HEK293 (cell line): ENCODE data around the gene C22orf39.

Experiments used
- CTCF ChIA-PET: fragments of 350-600 bp; formaldehyde crosslinking; extraction: SDS; loops from one replicate; lab custom pipeline; 2021; ENCODE audit warnings: antibody characterized with exemption; lab: Yijun Ruan, JAX
- POLR2A ChIA-PET: fragments of 300-600 bp; formaldehyde crosslinking; extraction: SDS; loops from one replicate; lab custom pipeline; 2020; ENCODE audit warnings: antibody characterized with exemption, inconsistent platforms; lab: Yijun Ruan, JAX
- H3K27ac ChIP-seq: fragments of 200-500 bp; sonication (Bioruptor generic); 2 replicates; pipeline ENCODE4 v1.5.1; 2014; ENCODE audit warnings: low read depth, low read length, control low read depth, inconsistent platforms; ENCODE audit errors: extremely low read depth
- H3K36me3 ChIP-seq, 2 experiments: fragments of 200-500 bp in 1 of 2; sonication (Bioruptor generic) in 1 of 2; 1 replicate in 1 of 2; 2 replicates in 1 of 2; pipeline ENCODE4 v1.5.1; 2014 to 2017; ENCODE audit warnings: inconsistent platforms in 2 of 2, low read length in 2 of 2; ENCODE audit not compliant: control insufficient read depth in 2 of 2, insufficient read depth in 1 of 2
- H3K4me1 ChIP-seq: fragments of 200-500 bp; sonication (Bioruptor generic); 2 replicates; pipeline ENCODE4 v1.5.1; 2014; ENCODE audit warnings: mild to moderate bottlenecking, low read length, inconsistent platforms; ENCODE audit not compliant: control insufficient read depth, insufficient read depth
- H3K4me3 ChIP-seq: 2 replicates; pipeline ENCODE4 v1.5.1; 2011; ENCODE audit warnings: low read depth, mild to moderate bottlenecking, control low read depth, low read length, moderate library complexity
- H3K9me3 ChIP-seq: fragments of 200-500 bp; sonication (Bioruptor generic); 2 replicates; pipeline ENCODE4 v1.5.1; 2014; ENCODE audit warnings: low read depth, low read length, inconsistent platforms; ENCODE audit not compliant: control insufficient read depth, insufficient read depth
- AEBP2 ChIP-seq: fragments of 450-650 bp; formaldehyde crosslinking; IDR thresholded peaks from 2 replicates; pipeline ENCODE4 v1.5.1; 2016; ENCODE audit warnings: missing biosample characterization, missing genetic modification characterization, borderline replicate concordance
- EGR2 ChIP-seq: fragments of 450-650 bp; formaldehyde crosslinking; IDR thresholded peaks from 2 replicates; pipeline ENCODE4 v1.5.1; 2016; ENCODE audit warnings: low read depth, missing biosample characterization, missing genetic modification characterization
- GFI1B ChIP-seq: fragments of 450-650 bp; formaldehyde crosslinking; IDR thresholded peaks from 2 replicates; pipeline ENCODE4 v1.5.1; 2016; ENCODE audit warnings: missing biosample characterization, missing genetic modification characterization
- GLI4 ChIP-seq: fragments of 450-650 bp; formaldehyde crosslinking; IDR thresholded peaks from 2 replicates; pipeline ENCODE4 v1.5.1; 2016; ENCODE audit warnings: missing biosample characterization, missing genetic modification characterization
- GLIS2 ChIP-seq: fragments of 450-650 bp; formaldehyde crosslinking; IDR thresholded peaks from 2 replicates; pipeline ENCODE4 v1.5.1; 2016; ENCODE audit warnings: missing biosample characterization, missing genetic modification characterization
- KLF10 ChIP-seq: fragments of 450-650 bp; IDR thresholded peaks from 2 replicates; pipeline ENCODE4 v1.5.1; 2018; ENCODE audit warnings: missing biosample characterization, mild to moderate bottlenecking, missing genetic modification characterization
- SCRT1 ChIP-seq: fragments of 450-650 bp; formaldehyde crosslinking; IDR thresholded peaks from 2 replicates; pipeline ENCODE4 v1.5.1; 2016; ENCODE audit warnings: missing biosample characterization, missing genetic modification characterization, borderline replicate concordance
- SP7 ChIP-seq: fragments of 450-650 bp; formaldehyde crosslinking; IDR thresholded peaks from 2 replicates; pipeline ENCODE4 v1.5.1; 2016; ENCODE audit warnings: missing biosample characterization, missing genetic modification characterization
- ZBTB7A ChIP-seq: fragments of 450-650 bp; formaldehyde crosslinking; IDR thresholded peaks from 2 replicates; pipeline ENCODE4 v1.5.1; 2016; ENCODE audit warnings: low read depth, missing biosample characterization, missing genetic modification characterization
- ZNF133 ChIP-seq: fragments of 450-650 bp; formaldehyde crosslinking; IDR thresholded peaks from 2 replicates; pipeline ENCODE4 v1.5.1; 2016; ENCODE audit warnings: missing biosample characterization, missing genetic modification characterization
- ZNF146 ChIP-seq: fragments of 450-650 bp; formaldehyde crosslinking; IDR thresholded peaks from 2 replicates; pipeline ENCODE4 v1.5.1; 2016; ENCODE audit warnings: missing biosample characterization, missing genetic modification characterization
- ZNF155 ChIP-seq: fragments of 450-650 bp; formaldehyde crosslinking; IDR thresholded peaks from 2 replicates; pipeline ENCODE4 v1.5.1; 2016; ENCODE audit warnings: missing biosample characterization, missing genetic modification characterization
- ZNF341 ChIP-seq: fragments of 450-650 bp; formaldehyde crosslinking; IDR thresholded peaks from 2 replicates; pipeline ENCODE4; 2016; ENCODE audit warnings: low read depth, missing biosample characterization, missing genetic modification characterization
- ZNF354C ChIP-seq: fragments of 450-650 bp; formaldehyde crosslinking; IDR thresholded peaks from 2 replicates; pipeline ENCODE4 v1.5.1; 2016; ENCODE audit warnings: missing biosample characterization, missing genetic modification characterization, low read depth, borderline replicate concordance
- ZNF473 ChIP-seq: fragments of 450-650 bp; formaldehyde crosslinking; IDR thresholded peaks from 2 replicates; pipeline ENCODE4 v1.5.1; 2017; ENCODE audit warnings: missing biosample characterization, missing genetic modification characterization
- ZNF521 ChIP-seq: fragments of 450-650 bp; formaldehyde crosslinking; IDR thresholded peaks from 2 replicates; pipeline ENCODE4 v1.5.1; 2017; ENCODE audit warnings: missing biosample characterization, mild to moderate bottlenecking, missing genetic modification characterization
- ZNF610 ChIP-seq: fragments of 450-650 bp; formaldehyde crosslinking; IDR thresholded peaks from 2 replicates; pipeline ENCODE4 v1.5.1; 2016; ENCODE audit warnings: missing biosample characterization, missing genetic modification characterization, borderline replicate concordance
- ZNF621 ChIP-seq: fragments of 450-650 bp; formaldehyde crosslinking; IDR thresholded peaks from 2 replicates; pipeline ENCODE4 v1.5.1; 2017; ENCODE audit warnings: missing biosample characterization, missing genetic modification characterization
- ZNF670 ChIP-seq: fragments of 450-650 bp; formaldehyde crosslinking; IDR thresholded peaks from 2 replicates; pipeline ENCODE4 v1.5.1; 2016; ENCODE audit warnings: missing biosample characterization, missing genetic modification characterization, low read depth
- ZNF677 ChIP-seq: fragments of 450-650 bp; IDR thresholded peaks from 2 replicates; pipeline ENCODE4 v1.5.0; 2018; ENCODE audit warnings: missing biosample characterization, mild to moderate bottlenecking, missing genetic modification characterization, moderate library complexity
- TF ChIP-seq, protein P1 (sequence below): fragments of 450-650 bp; formaldehyde crosslinking; conservative IDR thresholded peaks from 2 replicates; pipeline ENCODE4 v1.5.1; 2016; ENCODE audit warnings: low read depth, missing biosample characterization, missing genetic modification characterization
- TF ChIP-seq, protein P2 (sequence below): sonication (generic); formaldehyde crosslinking; IDR thresholded peaks from 2 replicates; pipeline ENCODE4 v1.8.1; 2022; ENCODE audit warnings: mild to moderate bottlenecking, moderate library complexity, missing genetic modification reagents
- TF ChIP-seq, protein P3 (sequence below): fragments of 450-650 bp; formaldehyde crosslinking; IDR thresholded peaks from 2 replicates; pipeline ENCODE4 v1.5.1; 2016; ENCODE audit warnings: missing biosample characterization, missing genetic modification characterization
- TF ChIP-seq, protein P4 (sequence below): fragments of 450-650 bp; formaldehyde crosslinking; IDR thresholded peaks from 2 replicates; pipeline ENCODE4 v1.5.1; 2016; ENCODE audit warnings: missing biosample characterization, missing genetic modification characterization
- TF ChIP-seq, protein P5 (sequence below): fragments of 450-650 bp; formaldehyde crosslinking; IDR thresholded peaks from 2 replicates; pipeline ENCODE4 v1.5.1; 2016; ENCODE audit warnings: missing biosample characterization, missing genetic modification characterization

The C22orf39 gene, protein sequence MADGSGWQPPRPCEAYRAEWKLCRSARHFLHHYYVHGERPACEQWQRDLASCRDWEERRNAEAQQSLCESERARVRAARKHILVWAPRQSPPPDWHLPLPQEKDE

DNA sequence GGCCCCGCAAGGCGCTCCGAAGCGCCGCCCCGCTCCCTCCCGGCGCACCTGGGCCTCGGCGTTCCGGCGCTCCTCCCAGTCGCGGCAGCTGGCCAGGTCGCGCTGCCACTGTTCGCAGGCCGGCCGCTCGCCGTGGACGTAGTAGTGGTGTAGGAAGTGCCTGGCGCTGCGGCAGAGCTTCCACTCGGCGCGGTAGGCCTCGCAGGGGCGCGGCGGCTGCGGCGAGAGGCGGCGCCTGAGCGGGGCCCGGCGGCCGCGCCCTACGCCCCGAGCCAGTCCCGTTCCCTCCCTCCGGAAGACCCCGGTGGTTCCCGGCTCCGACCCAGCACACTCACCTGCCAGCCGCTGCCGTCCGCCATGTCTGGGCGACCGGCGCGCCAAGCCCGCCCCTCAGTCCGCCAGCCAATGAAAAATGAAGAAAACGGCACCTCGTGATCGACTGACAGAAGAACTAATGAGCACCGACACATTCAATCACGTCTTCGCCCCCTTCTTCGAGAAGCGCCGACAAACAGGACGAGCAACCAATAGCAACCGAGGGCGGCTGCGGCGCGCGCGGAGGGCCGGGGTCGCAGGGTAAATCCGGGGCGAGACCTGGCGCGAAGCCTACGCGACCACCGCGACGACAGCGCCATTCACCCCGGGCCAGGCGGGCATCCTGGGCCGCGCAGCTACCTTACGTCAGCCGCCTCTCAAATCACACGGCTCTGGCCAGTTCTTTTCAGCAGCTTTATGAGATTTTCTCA is at the start of gene C22orf39:
C22orf39 (minus strand) TSS at position 382 of the 746 bp plus-strand sequence; CDS start at position 359, 23 bp downstream.
- H3K9me3 ChIP-seq, result no peaks in the 10 kb centered on the region
- POLR2A ChIA-PET, result interaction anchor here (1.0 to 2.2 kb wide), 5 partner anchors 13 to 32 kb away, joined by 3 to 13 read pairs (median 5); partner anchors contain the start of genes CDC45, HIRA and MRPL40
- H3K36me3 ChIP-seq, result peaks cover 5 to 71% of the 10 kb centered on the region in 2 experiments; a peak in 2 of 3 replicates
- H3K4me1 ChIP-seq, result no peaks in the 10 kb centered on the region
- peak within 1 kb of the TSS; percentile 79 for H3K4me3 ChIP-seq
- H3K27ac ChIP-seq, result peak within 1 kb of the TSS; percentile 78
- CTCF ChIA-PET, result interaction anchor here (0.6 kb wide), 1 partner anchor 31 kb away, joined by 3 read pairs; no protein-coding TSS in a partner anchor
- TF ChIP-seq, protein P1, sequence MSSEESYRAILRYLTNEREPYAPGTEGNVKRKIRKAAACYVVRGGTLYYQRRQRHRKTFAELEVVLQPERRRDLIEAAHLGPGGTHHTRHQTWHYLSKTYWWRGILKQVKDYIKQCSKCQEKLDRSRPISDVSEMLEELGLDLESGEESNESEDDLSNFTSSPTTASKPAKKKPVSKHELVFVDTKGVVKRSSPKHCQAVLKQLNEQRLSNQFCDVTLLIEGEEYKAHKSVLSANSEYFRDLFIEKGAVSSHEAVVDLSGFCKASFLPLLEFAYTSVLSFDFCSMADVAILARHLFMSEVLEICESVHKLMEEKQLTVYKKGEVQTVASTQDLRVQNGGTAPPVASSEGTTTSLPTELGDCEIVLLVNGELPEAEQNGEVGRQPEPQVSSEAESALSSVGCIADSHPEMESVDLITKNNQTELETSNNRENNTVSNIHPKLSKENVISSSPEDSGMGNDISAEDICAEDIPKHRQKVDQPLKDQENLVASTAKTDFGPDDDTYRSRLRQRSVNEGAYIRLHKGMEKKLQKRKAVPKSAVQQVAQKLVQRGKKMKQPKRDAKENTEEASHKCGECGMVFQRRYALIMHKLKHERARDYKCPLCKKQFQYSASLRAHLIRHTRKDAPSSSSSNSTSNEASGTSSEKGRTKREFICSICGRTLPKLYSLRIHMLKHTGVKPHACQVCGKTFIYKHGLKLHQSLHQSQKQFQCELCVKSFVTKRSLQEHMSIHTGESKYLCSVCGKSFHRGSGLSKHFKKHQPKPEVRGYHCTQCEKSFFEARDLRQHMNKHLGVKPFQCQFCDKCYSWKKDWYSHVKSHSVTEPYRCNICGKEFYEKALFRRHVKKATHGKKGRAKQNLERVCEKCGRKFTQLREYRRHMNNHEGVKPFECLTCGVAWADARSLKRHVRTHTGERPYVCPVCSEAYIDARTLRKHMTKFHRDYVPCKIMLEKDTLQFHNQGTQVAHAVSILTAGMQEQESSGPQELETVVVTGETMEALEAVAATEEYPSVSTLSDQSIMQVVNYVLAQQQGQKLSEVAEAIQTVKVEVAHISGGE (tag by site-specific recombination), result no peak
- TF ChIP-seq GFI1B (no peak; the same call in 1 of the 2 replicates), AEBP2 (tag by site-specific recombination) (no peak), ZNF670 (tag by site-specific recombination) (no peak), ZNF155 (tag by site-specific recombination) (no peak), GLI4 (tag by site-specific recombination) (no peak), ZNF677 (tag by site-specific recombination) (0 out of 2 replicates have a peak, but pooled peaks have one; percentile 7), ZNF621 (tag by site-specific recombination) (no peak), KLF10 (tag by site-specific recombination) (no peak), ZNF354C (tag by site-specific recombination) (no peak), EGR2 (no peak), GLIS2 (tag by site-specific recombination) (peak; percentile 59), ZNF133 (tag by site-specific recombination) (no peak), SCRT1 (tag by site-specific recombination) (no peak), ZNF521 (tag by site-specific recombination) (no peak), ZBTB7A (peak; percentile 92), ZNF610 (tag by site-specific recombination) (0 out of 2 replicates have a peak, but pooled peaks have one; percentile 49), ZNF473 (no peak), ZNF341 (tag by site-specific recombination) (peak; percentile 73), ZNF146 (tag by site-specific recombination) (no peak), SP7 (tag by site-specific recombination) (no peak)
- TF ChIP-seq, protein P2, sequence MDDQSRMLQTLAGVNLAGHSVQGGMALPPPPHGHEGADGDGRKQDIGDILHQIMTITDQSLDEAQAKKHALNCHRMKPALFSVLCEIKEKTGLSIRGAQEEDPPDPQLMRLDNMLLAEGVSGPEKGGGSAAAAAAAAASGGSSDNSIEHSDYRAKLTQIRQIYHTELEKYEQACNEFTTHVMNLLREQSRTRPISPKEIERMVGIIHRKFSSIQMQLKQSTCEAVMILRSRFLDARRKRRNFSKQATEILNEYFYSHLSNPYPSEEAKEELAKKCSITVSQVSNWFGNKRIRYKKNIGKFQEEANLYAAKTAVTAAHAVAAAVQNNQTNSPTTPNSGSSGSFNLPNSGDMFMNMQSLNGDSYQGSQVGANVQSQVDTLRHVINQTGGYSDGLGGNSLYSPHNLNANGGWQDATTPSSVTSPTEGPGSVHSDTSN (CRISPR knock-in tag), result peak; percentile 96
- TF ChIP-seq, protein P3, sequence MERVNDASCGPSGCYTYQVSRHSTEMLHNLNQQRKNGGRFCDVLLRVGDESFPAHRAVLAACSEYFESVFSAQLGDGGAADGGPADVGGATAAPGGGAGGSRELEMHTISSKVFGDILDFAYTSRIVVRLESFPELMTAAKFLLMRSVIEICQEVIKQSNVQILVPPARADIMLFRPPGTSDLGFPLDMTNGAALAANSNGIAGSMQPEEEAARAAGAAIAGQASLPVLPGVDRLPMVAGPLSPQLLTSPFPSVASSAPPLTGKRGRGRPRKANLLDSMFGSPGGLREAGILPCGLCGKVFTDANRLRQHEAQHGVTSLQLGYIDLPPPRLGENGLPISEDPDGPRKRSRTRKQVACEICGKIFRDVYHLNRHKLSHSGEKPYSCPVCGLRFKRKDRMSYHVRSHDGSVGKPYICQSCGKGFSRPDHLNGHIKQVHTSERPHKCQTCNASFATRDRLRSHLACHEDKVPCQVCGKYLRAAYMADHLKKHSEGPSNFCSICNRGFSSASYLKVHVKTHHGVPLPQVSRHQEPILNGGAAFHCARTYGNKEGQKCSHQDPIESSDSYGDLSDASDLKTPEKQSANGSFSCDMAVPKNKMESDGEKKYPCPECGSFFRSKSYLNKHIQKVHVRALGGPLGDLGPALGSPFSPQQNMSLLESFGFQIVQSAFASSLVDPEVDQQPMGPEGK (tag by site-specific recombination), result no peak; the same call in 1 of the 2 replicates
- TF ChIP-seq, protein P4, sequence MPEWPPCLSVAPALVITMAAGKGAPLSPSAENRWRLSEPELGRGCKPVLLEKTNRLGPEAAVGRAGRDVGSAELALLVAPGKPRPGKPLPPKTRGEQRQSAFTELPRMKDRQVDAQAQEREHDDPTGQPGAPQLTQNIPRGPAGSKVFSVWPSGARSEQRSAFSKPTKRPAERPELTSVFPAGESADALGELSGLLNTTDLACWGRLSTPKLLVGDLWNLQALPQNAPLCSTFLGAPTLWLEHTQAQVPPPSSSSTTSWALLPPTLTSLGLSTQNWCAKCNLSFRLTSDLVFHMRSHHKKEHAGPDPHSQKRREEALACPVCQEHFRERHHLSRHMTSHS (tag by site-specific recombination), result no peak
- TF ChIP-seq, protein P5, sequence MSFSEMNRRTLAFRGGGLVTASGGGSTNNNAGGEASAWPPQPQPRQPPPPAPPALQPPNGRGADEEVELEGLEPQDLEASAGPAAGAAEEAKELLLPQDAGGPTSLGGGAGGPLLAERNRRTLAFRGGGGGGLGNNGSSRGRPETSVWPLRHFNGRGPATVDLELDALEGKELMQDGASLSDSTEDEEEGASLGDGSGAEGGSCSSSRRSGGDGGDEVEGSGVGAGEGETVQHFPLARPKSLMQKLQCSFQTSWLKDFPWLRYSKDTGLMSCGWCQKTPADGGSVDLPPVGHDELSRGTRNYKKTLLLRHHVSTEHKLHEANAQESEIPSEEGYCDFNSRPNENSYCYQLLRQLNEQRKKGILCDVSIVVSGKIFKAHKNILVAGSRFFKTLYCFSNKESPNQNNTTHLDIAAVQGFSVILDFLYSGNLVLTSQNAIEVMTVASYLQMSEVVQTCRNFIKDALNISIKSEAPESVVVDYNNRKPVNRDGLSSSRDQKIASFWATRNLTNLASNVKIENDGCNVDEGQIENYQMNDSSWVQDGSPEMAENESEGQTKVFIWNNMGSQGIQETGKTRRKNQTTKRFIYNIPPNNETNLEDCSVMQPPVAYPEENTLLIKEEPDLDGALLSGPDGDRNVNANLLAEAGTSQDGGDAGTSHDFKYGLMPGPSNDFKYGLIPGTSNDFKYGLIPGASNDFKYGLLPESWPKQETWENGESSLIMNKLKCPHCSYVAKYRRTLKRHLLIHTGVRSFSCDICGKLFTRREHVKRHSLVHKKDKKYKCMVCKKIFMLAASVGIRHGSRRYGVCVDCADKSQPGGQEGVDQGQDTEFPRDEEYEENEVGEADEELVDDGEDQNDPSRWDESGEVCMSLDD (tag by site-specific recombination), result no peak
